ENCODE data around the gene INF2. TPM values are rescaled to one million over a fixed set of nuclear protein-coding genes. Genes with fewer than 3 reads are reported as not detected.

INF2 gene
- total and polyA plus RNA-seq, 9 of the 15 experiments (the other 6 are each of a cell fraction or from before 2014, with no cell fraction given): 0.56 to 31.3 (median 7.8) TPM

- TF ChIP-seq ZNF282 (CRISPR knock-in tag; IDR thresholded peaks at IDR 0.05): no peak
- no peak for TF ChIP-seq YBX1 (IDR thresholded peaks at IDR 0.05)
- TF ChIP-seq HNRNPL (IDR thresholded peaks at IDR 0.05; ENCODE audit: low read depth, low read length): peak; percentile 72; the same call in 1 of the 2 replicates
- TF ChIP-seq SIN3A (IDR thresholded peaks at IDR 0.05; ENCODE audit: borderline replicate concordance in 2 of 2, control insufficient read depth in 1 of 2, low read depth in 2 of 2, low read length in 2 of 2): peak in 1 of 2 experiments; percentile 83; a peak in 2 of 4 replicates
- no peak for TF ChIP-seq ZC3H11A (IDR thresholded peaks at IDR 0.05; ENCODE audit: low read depth, low read length)
- TF ChIP-seq MYBL2 (IDR thresholded peaks at IDR 0.05; ENCODE audit: low read depth): no peak
- no peak for TF ChIP-seq MYBL2 (CRISPR knock-in tag; IDR thresholded peaks at IDR 0.05; ENCODE audit: borderline replicate concordance)
- peak; percentile 64; the same call in 1 of the 2 replicates for TF ChIP-seq EP400 (IDR thresholded peaks at IDR 0.05)
- TF ChIP-seq FOXP1 (CRISPR knock-in tag; IDR thresholded peaks at IDR 0.05): no peak
- no peak for TF ChIP-seq NFATC3 (IDR thresholded peaks at IDR 0.05)
- no peak for TF ChIP-seq ZNF23 (CRISPR knock-in tag; IDR thresholded peaks at IDR 0.05)
- no peak for TF ChIP-seq ZNF217 (CRISPR knock-in tag; IDR thresholded peaks at IDR 0.05)
- no peak for TF ChIP-seq ZNF584 (CRISPR knock-in tag; IDR thresholded peaks at IDR 0.05; ENCODE audit: low read depth)
- TF ChIP-seq, protein P1, sequence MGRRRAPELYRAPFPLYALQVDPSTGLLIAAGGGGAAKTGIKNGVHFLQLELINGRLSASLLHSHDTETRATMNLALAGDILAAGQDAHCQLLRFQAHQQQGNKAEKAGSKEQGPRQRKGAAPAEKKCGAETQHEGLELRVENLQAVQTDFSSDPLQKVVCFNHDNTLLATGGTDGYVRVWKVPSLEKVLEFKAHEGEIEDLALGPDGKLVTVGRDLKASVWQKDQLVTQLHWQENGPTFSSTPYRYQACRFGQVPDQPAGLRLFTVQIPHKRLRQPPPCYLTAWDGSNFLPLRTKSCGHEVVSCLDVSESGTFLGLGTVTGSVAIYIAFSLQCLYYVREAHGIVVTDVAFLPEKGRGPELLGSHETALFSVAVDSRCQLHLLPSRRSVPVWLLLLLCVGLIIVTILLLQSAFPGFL (CRISPR knock-in tag; IDR thresholded peaks at IDR 0.05): no peak
- TF ChIP-seq SRSF1 (IDR thresholded peaks at IDR 0.05; ENCODE audit: low read depth, low read length): no peak
- no peak for TF ChIP-seq PRPF4 (IDR thresholded peaks at IDR 0.05; ENCODE audit: insufficient read depth, low read depth, low read length, poor library complexity, severe bottlenecking)
- TF ChIP-seq HMG20A (CRISPR knock-in tag; conservative IDR thresholded peaks at IDR 0.05): no peak
- TF ChIP-seq FOXK1 (CRISPR knock-in tag; IDR thresholded peaks at IDR 0.05; ENCODE audit: borderline replicate concordance): no peak
- no peak for TF ChIP-seq STAG1 (CRISPR knock-in tag; IDR thresholded peaks at IDR 0.05; ENCODE audit: borderline replicate concordance)
- TF ChIP-seq PML (IDR thresholded peaks at IDR 0.05; ENCODE audit: low read length): 0 out of 2 replicates have a peak, but pooled peaks have one; percentile 34
- no peak for TF ChIP-seq RHOXF2B (CRISPR knock-in tag; conservative IDR thresholded peaks at IDR 0.05)
- no peak for TF ChIP-seq KLF13 (tag; IDR thresholded peaks at IDR 0.05; ENCODE audit: borderline replicate concordance, low read depth)
- no peak for TF ChIP-seq ARID1B (IDR thresholded peaks at IDR 0.05)
- no peak for TF ChIP-seq BRD4 (IDR thresholded peaks at IDR 0.05)
- no peak for TF ChIP-seq POLR2AphosphoS2 (IDR thresholded peaks at IDR 0.05; ENCODE audit: low read length)
- TF ChIP-seq NCOA1 (IDR thresholded peaks at IDR 0.05; ENCODE audit: low read depth): no peak
- TF ChIP-seq PBX2 (CRISPR knock-in tag; IDR thresholded peaks at IDR 0.05; ENCODE audit: low read depth): no peak
- TF ChIP-seq PBX2 (tag; conservative IDR thresholded peaks at IDR 0.05; ENCODE audit: low read depth): no peak
Observed at GRCh38 chr14:104752735-104753527, 63.5 kb downstream of the INF2 start, which contains the start of gene SIVA1 (continued).

Data from K562 (cell line).